Measurements from ENCODE around the gene NEXMIF. TPM values are rescaled to one million over a fixed set of nuclear protein-coding genes. Genes with fewer than 3 reads are reported as not detected.

Gene NEXMIF
- total and polyA plus RNA-seq, 9 of the 15 experiments (the other 6 are each of a cell fraction or from before 2014, with no cell fraction given): not detected

GRCh38 chrX:74865725-74866124 is 59.5 kb downstream of the NEXMIF start:
- Histone ChIP-seq H3K79me2 (ENCODE audit: control insufficient read depth, insufficient read depth, low read length) (no peaks in the 10 kb centered on the region), H3K27ac (ENCODE audit: extremely low read depth, low read depth, low read length) (no peak overlapping the region), H3K27me3 (ENCODE audit: control insufficient read depth in 2 of 2, insufficient read depth in 2 of 2, low read length in 2 of 2) (no peaks in the 10 kb centered on the region), H3K4me2 (ENCODE audit: insufficient read depth, low read length) (no peak overlapping the region), H2AFZ (ENCODE audit: low read depth, low read length) (no peak overlapping the region), H3K36me3 (ENCODE audit: control insufficient read depth, insufficient read depth, low read length) (no peaks in the 10 kb centered on the region), H3K9me3 (replicated peaks; ENCODE audit: control insufficient read depth, insufficient read depth, low read depth, low read length) (0 out of 2 replicates have a peak, but pooled peaks cover 3% of the 10 kb centered on the region), H3K9ac (ENCODE audit: insufficient read depth in 1 of 2, low read depth in 2 of 2, low read length in 2 of 2) (no peak overlapping the region), H3K9me1 (ENCODE audit: control insufficient read depth, insufficient read depth, low read length) (no peaks in the 10 kb centered on the region), H3K4me3 (no peak overlapping the region), H3K4me1 (replicated peaks in 1 of 2; ENCODE audit: control insufficient read depth in 2 of 2, insufficient read depth in 2 of 2, low read length in 2 of 2) (no peaks in the 10 kb centered on the region), H4K20me1 (replicated peaks; ENCODE audit: control insufficient read depth, insufficient read depth, low read length) (no peaks in the 10 kb centered on the region)
- ChIA-PET CTCF (ENCODE audit: low intra/inter-chr PET ratio) (no interaction called here), POLR2A (no interaction called here)
- no TSS peak for BruUV-seq (replicated peaks)
- FAIRE-seq (no peak), DNase-seq (ENCODE audit: extremely low read depth in 1 of 4, low spot score in 3 of 4) (peak in 1 of 4 experiments; percentile 1), ATAC-seq (no peak)
- WGBS (ENCODE audit: insufficient coverage, low coverage, missing lambda C conversion rate): 3% methylated on average over 4 of the region's 4 CpGs
- in situ Hi-C loops (cut with MboI): no loop called here
- TF ChIP-seq HDAC6 (IDR thresholded peaks at IDR 0.05; ENCODE audit: low read depth, low read length) (no peak), ZNF431 (CRISPR knock-in tag; IDR thresholded peaks at IDR 0.05) (no peak), RNF219 (CRISPR knock-in tag; IDR thresholded peaks at IDR 0.05) (no peak), NCOA1 (IDR thresholded peaks at IDR 0.05; ENCODE audit: low read depth) (no peak), POLR2G (IDR thresholded peaks at IDR 0.05; ENCODE audit: low read depth, low read length) (no peak), ZNF41 (CRISPR knock-in tag; conservative IDR thresholded peaks at IDR 0.05) (no peak)
- intact Hi-C loops (cut with micrococcal nuclease): no loop called here

Measured in K562 (cell line).